Progenitor cell of endocrine pancreas (in vitro differentiated cells): Measurements from ENCODE around the gene TXNRD1. TPM values are rescaled to one million over a fixed set of nuclear protein-coding genes. Genes with fewer than 3 reads are reported as not detected.
"Not testable (repeated sequence)": the region's sequence is repeated elsewhere in the genome, so short reads cannot be mapped to it uniquely, and the experiment has no call there.

ENCODE experiments used
- DNase-seq: peaks from one replicate; pipeline ENCODE4 v3.0.0; 2021; ENCODE audit warnings: low spot score; ENCODE audit not compliant: unreplicated experiment
- H3K27ac Mint-ChIP-seq: 2 replicates; pipeline ENCODE4 v1.8.0; 2021; ENCODE audit warnings: mild to moderate bottlenecking, moderate library complexity, mixed read lengths
- H3K27me3 Mint-ChIP-seq: 2 replicates; pipeline ENCODE4 v1.8.0; 2021; ENCODE audit warnings: mixed read lengths
- H3K36me3 Mint-ChIP-seq: 2 replicates; pipeline ENCODE4 v1.8.0; 2022; ENCODE audit warnings: mixed read lengths; ENCODE audit not compliant: insufficient read depth
- H3K4me1 Mint-ChIP-seq: 2 replicates; pipeline ENCODE4 v1.8.0; 2021; ENCODE audit warnings: low read depth, mixed read lengths
- H3K4me3 Mint-ChIP-seq: 2 replicates; pipeline ENCODE4 v1.8.0; 2021; ENCODE audit warnings: low read depth, mild to moderate bottlenecking, moderate library complexity, mixed read lengths
- H3K9me3 Mint-ChIP-seq: 2 replicates; pipeline ENCODE4 v1.8.0; 2021; ENCODE audit warnings: low read depth, mixed read lengths
- total RNA-seq: library from RNA; stranded (reverse); gene quantifications from 2 replicates; pipeline ENCODE4 v1.2.1, GENCODE V29; 2021
- TF ChIP-seq, protein P1 (sequence below): fragments of 200-600 bp; sonication (generic); IDR thresholded peaks from one replicate; pipeline ENCODE4 v1.5.0; 2021; ENCODE audit warnings: antibody characterized with exemption, mild to moderate bottlenecking; ENCODE audit not compliant: unreplicated experiment

Gene TXNRD1
- total RNA-seq, 1 donor from 2014 or later, result 116 TPM

GRCh38 chr12:104328790-104329189 is 113.2 kb downstream of the TXNRD1 start:
- no peak overlapping the region for H3K4me3 Mint-ChIP-seq
- no peak overlapping the region for H3K27ac Mint-ChIP-seq

GRCh38 chr12:104329707-104330532 is 114.3 kb downstream of the TXNRD1 start:
- peak overlapping the region; percentile 73 for H3K27ac Mint-ChIP-seq
- H3K4me3 Mint-ChIP-seq, result no peak overlapping the region
- no peaks in the 10 kb centered on the region for H3K4me1 Mint-ChIP-seq
- no peaks in the 10 kb centered on the region for H3K9me3 Mint-ChIP-seq
- DNase-seq, result no peak
- TF ChIP-seq, protein P1, sequence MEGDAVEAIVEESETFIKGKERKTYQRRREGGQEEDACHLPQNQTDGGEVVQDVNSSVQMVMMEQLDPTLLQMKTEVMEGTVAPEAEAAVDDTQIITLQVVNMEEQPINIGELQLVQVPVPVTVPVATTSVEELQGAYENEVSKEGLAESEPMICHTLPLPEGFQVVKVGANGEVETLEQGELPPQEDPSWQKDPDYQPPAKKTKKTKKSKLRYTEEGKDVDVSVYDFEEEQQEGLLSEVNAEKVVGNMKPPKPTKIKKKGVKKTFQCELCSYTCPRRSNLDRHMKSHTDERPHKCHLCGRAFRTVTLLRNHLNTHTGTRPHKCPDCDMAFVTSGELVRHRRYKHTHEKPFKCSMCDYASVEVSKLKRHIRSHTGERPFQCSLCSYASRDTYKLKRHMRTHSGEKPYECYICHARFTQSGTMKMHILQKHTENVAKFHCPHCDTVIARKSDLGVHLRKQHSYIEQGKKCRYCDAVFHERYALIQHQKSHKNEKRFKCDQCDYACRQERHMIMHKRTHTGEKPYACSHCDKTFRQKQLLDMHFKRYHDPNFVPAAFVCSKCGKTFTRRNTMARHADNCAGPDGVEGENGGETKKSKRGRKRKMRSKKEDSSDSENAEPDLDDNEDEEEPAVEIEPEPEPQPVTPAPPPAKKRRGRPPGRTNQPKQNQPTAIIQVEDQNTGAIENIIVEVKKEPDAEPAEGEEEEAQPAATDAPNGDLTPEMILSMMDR, result no peak
- peaks cover 30% of the 10 kb centered on the region for H3K36me3 Mint-ChIP-seq
- H3K27me3 Mint-ChIP-seq, result no peaks in the 10 kb centered on the region

More at GRCh38 chr12:104328790-104329189, 113.2 kb downstream of the TXNRD1 start:
- TF ChIP-seq, protein P1, result no peak
- Mint-ChIP-seq H3K27me3 (no peaks in the 10 kb centered on the region), H3K9me3 (peaks cover 2% of the 10 kb centered on the region), H3K4me1 (no peaks in the 10 kb centered on the region), H3K36me3 (peaks cover 33% of the 10 kb centered on the region)
- no peak for DNase-seq

GRCh38 chr12:104331376-104331775 is 115.8 kb downstream of the TXNRD1 start:
- DNase-seq, result no peak
- H3K27me3 Mint-ChIP-seq, result no peaks in the 10 kb centered on the region
- H3K36me3 Mint-ChIP-seq, result peaks cover 26% of the 10 kb centered on the region
- H3K9me3 Mint-ChIP-seq, result no peaks in the 10 kb centered on the region
- H3K27ac Mint-ChIP-seq, result no peak overlapping the region
- TF ChIP-seq, protein P1, result no peak
- H3K4me1 Mint-ChIP-seq, result no peaks in the 10 kb centered on the region
- no peak overlapping the region for H3K4me3 Mint-ChIP-seq

DNA sequence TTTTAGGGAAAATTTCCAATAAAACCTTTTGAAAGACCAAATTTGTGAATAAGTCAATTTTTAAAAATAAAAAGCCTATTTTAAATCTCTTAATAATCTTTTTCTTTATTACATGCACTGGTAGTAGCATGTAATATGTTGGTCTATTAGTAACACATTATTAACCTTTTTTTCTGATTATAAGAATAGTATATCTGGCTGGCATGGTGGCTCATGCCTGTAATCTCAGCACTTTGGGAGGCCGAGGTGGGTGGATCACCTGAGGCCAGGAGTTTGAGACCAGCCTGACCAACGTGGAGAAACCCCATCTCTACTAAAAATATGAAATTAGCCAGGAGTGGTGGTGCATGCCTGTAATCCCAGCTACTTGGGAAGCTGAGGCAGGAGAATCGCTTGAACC is 116.7 kb downstream of the TXNRD1 start:
- H3K4me1 Mint-ChIP-seq, H3K9me3 Mint-ChIP-seq, H3K4me3 Mint-ChIP-seq, DNase-seq, H3K27me3 Mint-ChIP-seq, H3K27ac Mint-ChIP-seq: not testable (repeated sequence)
- peaks cover 21% of the 10 kb centered on the region for H3K36me3 Mint-ChIP-seq

DNA sequence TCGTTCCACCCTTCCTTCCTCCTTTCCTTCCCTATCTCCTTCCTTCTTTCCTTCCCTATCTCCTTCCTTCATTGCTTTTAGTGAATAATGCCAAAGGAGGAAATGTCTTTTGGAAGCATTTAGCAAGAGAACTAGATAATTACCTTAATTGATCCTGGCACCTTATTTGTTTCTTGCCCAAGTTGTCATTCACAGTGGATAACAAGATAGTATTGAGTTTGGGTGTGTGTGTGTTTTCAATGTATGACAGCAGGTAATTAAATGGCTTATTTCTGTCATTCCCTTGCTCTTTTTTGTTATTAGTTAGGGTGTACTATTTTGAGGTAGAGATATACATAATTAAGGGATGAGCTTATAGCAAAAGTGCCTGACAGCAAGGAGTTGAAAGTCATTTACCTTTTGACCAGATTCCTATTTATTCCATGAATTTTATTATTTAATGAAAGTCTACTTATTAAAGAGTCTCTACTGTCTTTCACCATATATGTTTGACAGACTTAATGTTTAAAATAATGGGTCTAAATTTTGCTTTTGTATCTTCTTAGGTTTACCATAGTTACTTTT is 118.2 kb downstream of the TXNRD1 start:
- no peak overlapping the region for H3K4me3 Mint-ChIP-seq
- TF ChIP-seq, protein P1, result no peak
- no peaks in the 10 kb centered on the region for H3K27me3 Mint-ChIP-seq
- H3K4me1 Mint-ChIP-seq, result no peaks in the 10 kb centered on the region
- no peak overlapping the region for H3K27ac Mint-ChIP-seq
- H3K36me3 Mint-ChIP-seq, result peaks cover 15% of the 10 kb centered on the region
- H3K9me3 Mint-ChIP-seq, result no peaks in the 10 kb centered on the region
- no peak for DNase-seq
